ENCODE results near the gene PDGFC.

Gene PDGFC

DNA sequence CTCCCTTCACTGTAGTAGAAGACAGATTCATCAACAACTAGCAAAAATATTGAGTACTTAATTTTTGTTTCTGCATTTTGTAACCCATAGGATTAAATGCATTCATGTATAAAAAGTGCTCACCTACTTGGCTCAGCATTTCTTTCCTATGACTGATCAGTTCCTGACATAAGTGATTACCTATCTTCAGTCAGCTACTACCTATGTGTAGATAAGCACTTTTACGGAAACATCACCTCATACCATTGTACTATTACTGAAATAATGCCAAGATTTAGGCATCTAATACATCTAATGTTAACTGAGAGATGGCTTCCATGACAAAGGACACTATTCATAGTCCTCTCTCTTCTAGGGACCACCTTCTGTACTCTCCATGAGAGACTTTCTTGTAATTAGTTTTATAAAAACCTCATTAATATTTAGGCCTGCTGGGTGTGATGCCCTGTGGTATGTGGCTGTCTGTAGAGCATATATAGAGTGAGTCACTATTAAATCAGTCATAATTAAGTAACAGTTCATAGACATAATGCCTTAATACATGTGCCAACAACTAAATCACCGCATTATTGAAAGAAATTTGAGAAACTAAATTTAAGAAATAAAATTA, 147.0 kb downstream of the PDGFC start:
- Histone ChIP-seq H3K27ac (no peak overlapping the region), H3K4me3 (no peak overlapping the region)
- no peak for DNase-seq (ENCODE audit: low spot score)
- TF ChIP-seq, protein P1, sequence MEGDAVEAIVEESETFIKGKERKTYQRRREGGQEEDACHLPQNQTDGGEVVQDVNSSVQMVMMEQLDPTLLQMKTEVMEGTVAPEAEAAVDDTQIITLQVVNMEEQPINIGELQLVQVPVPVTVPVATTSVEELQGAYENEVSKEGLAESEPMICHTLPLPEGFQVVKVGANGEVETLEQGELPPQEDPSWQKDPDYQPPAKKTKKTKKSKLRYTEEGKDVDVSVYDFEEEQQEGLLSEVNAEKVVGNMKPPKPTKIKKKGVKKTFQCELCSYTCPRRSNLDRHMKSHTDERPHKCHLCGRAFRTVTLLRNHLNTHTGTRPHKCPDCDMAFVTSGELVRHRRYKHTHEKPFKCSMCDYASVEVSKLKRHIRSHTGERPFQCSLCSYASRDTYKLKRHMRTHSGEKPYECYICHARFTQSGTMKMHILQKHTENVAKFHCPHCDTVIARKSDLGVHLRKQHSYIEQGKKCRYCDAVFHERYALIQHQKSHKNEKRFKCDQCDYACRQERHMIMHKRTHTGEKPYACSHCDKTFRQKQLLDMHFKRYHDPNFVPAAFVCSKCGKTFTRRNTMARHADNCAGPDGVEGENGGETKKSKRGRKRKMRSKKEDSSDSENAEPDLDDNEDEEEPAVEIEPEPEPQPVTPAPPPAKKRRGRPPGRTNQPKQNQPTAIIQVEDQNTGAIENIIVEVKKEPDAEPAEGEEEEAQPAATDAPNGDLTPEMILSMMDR (IDR thresholded peaks at IDR 0.05), result no peak

DNA sequence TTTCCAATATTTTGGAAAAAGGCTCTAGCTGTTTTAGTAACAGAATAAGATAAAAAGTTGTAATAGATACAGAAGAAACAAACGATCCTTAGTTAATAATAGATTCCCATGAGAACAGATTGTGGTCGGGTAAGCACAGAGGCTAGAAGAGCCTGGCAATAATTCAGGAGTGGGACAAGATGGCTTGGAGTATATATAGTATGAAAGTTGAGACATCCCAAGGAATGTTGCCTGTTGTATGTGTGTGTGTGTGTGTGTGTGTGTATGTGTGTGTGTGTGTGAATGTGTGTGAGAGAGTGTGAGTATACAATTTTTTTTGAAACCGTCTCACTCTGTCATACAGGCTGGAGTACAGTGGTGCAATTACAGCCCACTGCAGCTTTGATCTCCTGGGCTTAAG, 150.7 kb downstream of the PDGFC start:
- TF ChIP-seq, protein P1 (IDR thresholded peaks at IDR 0.05), result no peak

DNA sequence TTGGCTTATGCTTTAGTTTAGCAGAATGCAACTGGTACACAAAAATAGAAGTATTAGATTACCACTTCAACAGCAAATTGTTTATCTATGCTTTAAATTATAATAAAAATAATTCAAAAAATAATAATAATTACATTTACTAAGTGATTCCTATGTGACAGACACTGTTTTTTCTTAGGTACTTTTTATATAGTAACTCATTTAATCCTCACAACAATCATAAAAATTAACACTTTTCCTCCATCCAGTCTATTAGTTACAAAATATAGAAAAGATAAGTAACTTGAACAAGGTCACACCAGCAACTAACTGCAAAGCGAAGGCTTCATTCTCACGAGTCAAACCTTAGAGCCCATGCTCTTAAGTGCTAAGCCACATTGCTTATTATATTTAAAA, 155.2 kb downstream of the PDGFC start:
- Histone ChIP-seq H3K4me3 (no peak overlapping the region), H3K27ac (no peak overlapping the region)
- TF ChIP-seq, protein P1 (IDR thresholded peaks at IDR 0.05), result no peak
- DNase-seq (ENCODE audit: low spot score), result no peak

More for the DNA sequence above, 150.7 kb downstream of the PDGFC start:
- no peak overlapping the region for H3K4me3 ChIP-seq
- no peak overlapping the region for H3K27ac ChIP-seq
- DNase-seq (ENCODE audit: low spot score), result no peak

DNA sequence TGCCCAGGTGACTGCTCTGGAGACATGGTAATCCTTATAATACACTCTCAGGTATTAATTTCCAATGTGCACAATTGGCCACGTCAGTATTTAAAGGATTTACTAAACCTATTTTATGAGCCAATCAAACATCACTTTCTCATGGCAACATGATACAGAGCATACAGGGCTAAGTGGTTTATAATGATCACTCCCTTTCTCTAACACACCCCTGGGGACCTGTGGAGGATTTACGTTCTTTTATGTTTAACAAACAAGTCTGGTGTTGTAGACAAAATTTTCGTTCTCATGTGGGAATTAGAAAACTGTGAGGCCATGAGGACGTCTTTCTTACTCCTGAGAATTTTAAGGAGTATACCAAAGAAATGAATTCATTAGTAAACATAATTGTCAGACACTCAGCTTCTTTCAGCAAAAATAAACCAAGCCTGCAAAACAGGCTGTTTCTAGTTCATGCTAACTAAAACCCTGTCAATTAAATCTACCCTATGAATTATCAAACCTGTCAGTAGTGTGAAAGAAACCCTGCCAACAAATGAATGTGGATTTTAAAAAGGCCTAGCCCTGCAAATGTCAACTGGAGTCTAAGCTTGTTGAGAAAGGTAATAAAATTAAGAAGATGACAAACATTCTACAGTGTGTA, 155.8 kb downstream of the PDGFC start:
- no peak overlapping the region for H3K27ac ChIP-seq
- DNase-seq (ENCODE audit: low spot score), result no peak
- H3K4me3 ChIP-seq, result no peak overlapping the region
- TF ChIP-seq, protein P1 (IDR thresholded peaks at IDR 0.05), result no peak

DNA sequence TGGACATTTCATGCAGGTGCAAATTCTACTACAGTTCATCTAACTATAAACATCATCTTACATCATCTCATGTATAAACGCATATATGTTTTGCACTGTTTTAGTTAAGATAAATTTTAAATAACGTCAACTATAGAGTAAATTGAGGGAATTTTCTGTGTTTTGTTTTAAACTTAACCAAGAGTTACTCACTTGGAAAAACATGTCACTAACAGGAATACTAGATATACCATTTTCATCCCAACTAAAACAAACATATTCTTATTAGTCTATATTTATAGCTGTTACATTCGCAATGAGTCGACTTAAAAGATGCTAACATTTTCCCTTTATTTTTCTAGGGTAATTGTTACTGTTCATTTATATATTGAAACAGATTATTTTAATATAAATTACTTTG, 159.6 kb downstream of the PDGFC start:
- no peak for DNase-seq (ENCODE audit: low spot score)
- TF ChIP-seq, protein P1 (IDR thresholded peaks at IDR 0.05), result no peak
- H3K4me3 ChIP-seq, result no peak overlapping the region
- no peak overlapping the region for H3K27ac ChIP-seq

DNA sequence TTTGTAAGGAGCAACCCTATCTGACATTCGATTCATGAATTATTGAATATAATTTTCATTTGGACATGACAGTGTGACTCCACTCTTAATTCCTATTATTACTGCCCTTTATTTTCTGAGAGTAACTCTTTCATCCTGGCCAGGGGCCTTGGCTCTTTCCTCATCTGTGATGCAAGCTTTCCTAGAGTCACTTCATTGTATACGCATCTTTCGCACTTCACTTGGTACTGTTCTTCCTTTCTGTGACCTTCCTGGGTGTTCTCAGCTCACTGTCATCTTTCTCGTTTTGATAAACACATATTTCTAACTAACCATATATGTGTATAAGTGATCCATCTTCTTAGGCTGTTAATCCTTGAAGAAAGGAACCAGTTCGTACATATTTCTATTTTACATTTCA, 160.3 kb downstream of the PDGFC start:
- TF ChIP-seq, protein P1 (IDR thresholded peaks at IDR 0.05), result no peak
- Histone ChIP-seq H3K4me3 (no peak overlapping the region), H3K27ac (no peak overlapping the region)
- no peak for DNase-seq (ENCODE audit: low spot score)

DNA sequence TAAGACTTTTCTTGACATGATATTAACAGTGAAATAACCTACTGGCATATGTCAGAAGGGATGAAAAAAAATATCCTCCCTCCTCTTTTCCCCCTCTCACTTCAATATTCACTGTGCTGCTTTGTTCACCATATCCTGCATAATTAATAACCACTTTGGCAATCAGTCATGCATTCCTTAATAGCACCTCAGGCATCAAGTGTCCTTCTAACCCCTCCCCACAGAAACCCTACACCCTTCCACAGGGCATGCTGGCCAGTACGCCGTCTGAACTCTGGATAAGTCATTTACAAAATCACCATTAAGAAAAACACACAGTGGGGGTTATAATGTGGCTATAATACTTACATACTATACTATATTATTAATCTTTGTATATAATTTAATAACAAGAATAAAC, 165.9 kb downstream of the PDGFC start:
- DNase-seq (ENCODE audit: low spot score), result no peak
- TF ChIP-seq, protein P1 (IDR thresholded peaks at IDR 0.05), result no peak
- Histone ChIP-seq H3K27ac (no peak overlapping the region), H3K4me3 (no peak overlapping the region)
